Lower lobe of right lung (tissue), 2 donors: ENCODE data around the gene IDS. TPM values are rescaled to one million over a fixed set of nuclear protein-coding genes. Genes with fewer than 3 reads are reported as not detected.
A peak's percentile ranks its signal among the peaks of the same experiment; 100 is the strongest.
"Not testable (repeated sequence)": the region's sequence is repeated elsewhere in the genome, so short reads cannot be mapped to it uniquely, and the experiment has no call there.

Experiments used
- ATAC-seq, 2 donors: fragments of 200-7000 bp; cut with Tn5 transposase; one replicate each; pipeline ENCODE4 v1.9.1; 2020 to 2022; ENCODE audit warnings: mild to moderate bottlenecking in 2 of 2, moderate library complexity in 2 of 2
- DNase-seq: peaks from one replicate; pipeline ENCODE4 v3.0.0-alpha.2; 2020
- H3K27ac ChIP-seq: fragments of 200-600 bp; one replicate; pipeline ENCODE4 v1.8.0; 2022
- H3K27me3 ChIP-seq: fragments of 200-600 bp; one replicate; pipeline ENCODE4 v1.8.0; 2022; ENCODE audit warnings: low read depth
- H3K36me3 ChIP-seq: fragments of 200-600 bp; one replicate; pipeline ENCODE4 v1.8.0; 2022; ENCODE audit warnings: mild to moderate bottlenecking
- H3K4me1 ChIP-seq: fragments of 200-600 bp; one replicate; pipeline ENCODE4 v1.8.0; 2022
- H3K4me3 ChIP-seq: fragments of 200-600 bp; one replicate; pipeline ENCODE4 v1.8.0; 2022; ENCODE audit warnings: mild to moderate bottlenecking
- H3K9me3 ChIP-seq: fragments of 200-600 bp; one replicate; pipeline ENCODE4 v1.8.0; 2022
- CTCF ChIP-seq: fragments of 200-600 bp; IDR thresholded peaks from one replicate; pipeline ENCODE4 v1.8.0; 2022; ENCODE audit warnings: antibody characterized with exemption, mild to moderate bottlenecking
- intact Hi-C: fragments of 100-400 bp; cut with DNase I; formaldehyde crosslinking; loops from one replicate; pipeline ENCODE4 v1.11.0; 2022
- total RNA-seq: library from RNA; stranded (reverse); fragmentation: NEBNext Ultra II Directional; extraction: Animal tissue kit (Norgen Biotek cat#: 25700); gene quantifications from one replicate; pipeline ENCODE4 v1.2.1, GENCODE V29; 2021
- donor health status: DM: no; HTN: yes; CAD: no; lungs with severe emphysema.

The IDS gene
- total RNA-seq, 1 donor from 2014 or later, result 88.6 TPM

GRCh38 chrX:149506349-149506748 is 1.2 kb upstream of the IDS start:
- no peak for DNase-seq
- Histone ChIP-seq H3K4me3 (no peak overlapping the region), H3K4me1 (peaks cover 4% of the 10 kb centered on the region), H3K27ac (no peak overlapping the region), H3K27me3 (no peaks in the 10 kb centered on the region), H3K9me3 (no peaks in the 10 kb centered on the region), H3K36me3 (peaks cover 9% of the 10 kb centered on the region)
- intact Hi-C loops, result no loop called here
- no peak for TF ChIP-seq CTCF
- ATAC-seq, result no peak

DNA sequence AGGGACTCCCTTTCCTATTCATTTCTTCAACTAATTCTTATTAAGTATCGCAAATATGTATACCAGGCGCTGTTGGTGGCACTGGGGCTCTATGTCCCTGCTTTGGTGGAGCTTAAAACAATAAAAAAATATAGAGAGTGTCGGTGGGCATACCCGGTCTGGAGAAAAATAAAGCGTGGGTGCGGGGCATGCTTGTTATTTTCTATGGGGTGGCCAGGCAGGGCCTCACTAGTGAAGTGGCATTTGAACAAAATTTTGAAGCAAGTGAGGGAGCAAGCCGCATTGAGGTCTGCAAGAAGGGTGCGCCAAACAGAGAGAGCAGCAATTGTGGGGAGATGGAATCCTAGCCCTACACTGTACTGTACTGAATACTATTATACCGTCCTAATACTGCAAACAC is 565 bp upstream of the IDS start:
- no peaks in the 10 kb centered on the region for H3K9me3 ChIP-seq
- peaks cover 16% of the 10 kb centered on the region for H3K36me3 ChIP-seq
- H3K27ac ChIP-seq, result peak overlapping the region; percentile 90
- DNase-seq (no peak), ATAC-seq (no peak)
- H3K27me3 ChIP-seq, result no peaks in the 10 kb centered on the region
- peaks cover 4% of the 10 kb centered on the region for H3K4me1 ChIP-seq
- no peak for TF ChIP-seq CTCF
- intact Hi-C loops, result no loop called here
- peak overlapping the region; percentile 67 for H3K4me3 ChIP-seq

- Histone ChIP-seq H3K27ac (peak overlapping the region; percentile 90), H3K9me3 (no peaks in the 10 kb centered on the region), H3K4me3 (peak overlapping the region; percentile 67), H3K4me1 (peaks cover 4% of the 10 kb centered on the region), H3K27me3 (no peaks in the 10 kb centered on the region), H3K36me3 (peaks cover 29% of the 10 kb centered on the region)
- DNase-seq (peak; percentile 50), ATAC-seq (peak; percentile 48 to 71)
- no peak for TF ChIP-seq CTCF
- intact Hi-C loops, result no loop called here
Measured at GRCh38 chrX:149504226-149504914, 736 bp downstream of the IDS start.

- DNase-seq (peak; percentile 56), ATAC-seq (peak; percentile 65 to 79)
- H3K36me3 ChIP-seq, result peaks cover 38% of the 10 kb centered on the region
- H3K4me1 ChIP-seq, intact Hi-C loops, H3K27me3 ChIP-seq, H3K4me3 ChIP-seq, H3K9me3 ChIP-seq: not testable (repeated sequence)
- H3K27ac ChIP-seq, result peak overlapping the region; percentile 90
Measured at GRCh38 chrX:149503446-149503845, 1.7 kb downstream of the IDS start.

- intact Hi-C loops, ATAC-seq, H3K27ac ChIP-seq, H3K4me3 ChIP-seq, H3K27me3 ChIP-seq, H3K9me3 ChIP-seq, H3K4me1 ChIP-seq, DNase-seq: not testable (repeated sequence)
- H3K36me3 ChIP-seq, result peaks cover 43% of the 10 kb centered on the region
Measured at GRCh38 chrX:149502923-149503322, 2.2 kb downstream of the IDS start.

- no peaks in the 10 kb centered on the region for H3K4me1 ChIP-seq
- ATAC-seq, result no peak
- H3K9me3 ChIP-seq, result no peaks in the 10 kb centered on the region
- no peak overlapping the region for H3K27ac ChIP-seq
- H3K27me3 ChIP-seq, result no peaks in the 10 kb centered on the region
- intact Hi-C loops, result no loop called here
- H3K36me3 ChIP-seq, result peaks cover 74% of the 10 kb centered on the region
- DNase-seq, result no peak
- no peak overlapping the region for H3K4me3 ChIP-seq
- no peak for TF ChIP-seq CTCF
Measured at GRCh38 chrX:149499766-149500165, 5.3 kb downstream of the IDS start.
